ENCODE results near the gene POLR3G.

Gene POLR3G

GRCh38 chr5:90446961-90447360, 27.7 kb upstream of the POLR3G start:
- no peak for TF ChIP-seq CTCF (IDR thresholded peaks at IDR 0.05; ENCODE audit: unreplicated experiment in 3 of 3)
- H3K4me1 Mint-ChIP-seq: no peaks in the 10 kb centered on the region
- H3K36me3 Mint-ChIP-seq (ENCODE audit: low read depth): peaks cover 5% of the 10 kb centered on the region
- H3K4me3 Mint-ChIP-seq: no peak overlapping the region
- H3K9me3 Mint-ChIP-seq: peaks cover 11% of the 10 kb centered on the region
- H3K27me3 Mint-ChIP-seq (ENCODE audit: low read depth): no peaks in the 10 kb centered on the region
- no peak overlapping the region for H3K27ac Mint-ChIP-seq

GRCh38 chr5:90461288-90461687, 13.4 kb upstream of the POLR3G start:
- Mint-ChIP-seq H3K27ac (no peak overlapping the region), H3K4me1 (no peaks in the 10 kb centered on the region), H3K9me3 (peaks cover 6% of the 10 kb centered on the region), H3K4me3 (no peak overlapping the region), H3K36me3 (ENCODE audit: low read depth) (peaks cover 14% of the 10 kb centered on the region), H3K27me3 (ENCODE audit: low read depth) (no peaks in the 10 kb centered on the region)
- no peak for TF ChIP-seq CTCF (IDR thresholded peaks at IDR 0.05; ENCODE audit: unreplicated experiment in 3 of 3)

GRCh38 chr5:90472783-90473395, 1.8 kb upstream of the POLR3G start:
- Mint-ChIP-seq H3K27ac (peak overlapping the region; percentile 45 to 96 (median 48)), H3K4me1 (peaks cover 19% of the 10 kb centered on the region), H3K36me3 (ENCODE audit: low read depth) (peaks cover 34% of the 10 kb centered on the region), H3K4me3 (peak overlapping the region; percentile 96 to 98 (median 97)), H3K9me3 (peaks cover 23% of the 10 kb centered on the region), H3K27me3 (ENCODE audit: low read depth) (peaks cover 5% of the 10 kb centered on the region)
- TF ChIP-seq CTCF (IDR thresholded peaks at IDR 0.05; ENCODE audit: unreplicated experiment in 3 of 3): no peak

GRCh38 chr5:90473396-90474234, 1.0 kb upstream of the POLR3G start:
- peak overlapping the region; percentile 96 to 98 (median 97) for H3K4me3 Mint-ChIP-seq
- H3K27me3 Mint-ChIP-seq (ENCODE audit: low read depth): peaks cover 5% of the 10 kb centered on the region
- H3K9me3 Mint-ChIP-seq: peaks cover 16% of the 10 kb centered on the region
- TF ChIP-seq CTCF (IDR thresholded peaks at IDR 0.05; ENCODE audit: unreplicated experiment in 3 of 3): no peak
- H3K4me1 Mint-ChIP-seq: peaks cover 19% of the 10 kb centered on the region
- peaks cover 27% of the 10 kb centered on the region for H3K36me3 Mint-ChIP-seq (ENCODE audit: low read depth)
- H3K27ac Mint-ChIP-seq: peak overlapping the region; percentile 75 to 96 (median 93)

GRCh38 chr5:90475436-90475980, 844 bp downstream of the POLR3G start:
- H3K27me3 Mint-ChIP-seq (ENCODE audit: low read depth): peaks cover 5% of the 10 kb centered on the region
- peaks cover 6% of the 10 kb centered on the region for H3K9me3 Mint-ChIP-seq
- H3K36me3 Mint-ChIP-seq (ENCODE audit: low read depth): peaks cover 8% of the 10 kb centered on the region
- peak overlapping the region; percentile 96 to 98 (median 97) for H3K4me3 Mint-ChIP-seq
- peaks cover 19% of the 10 kb centered on the region for H3K4me1 Mint-ChIP-seq
- no peak for TF ChIP-seq CTCF (IDR thresholded peaks at IDR 0.05; ENCODE audit: unreplicated experiment in 3 of 3)
- no peak overlapping the region for H3K27ac Mint-ChIP-seq

Measured in nephron (organoid).